Spleen (tissue), 11 donors: ENCODE data around the gene UBE2E2. TPM values are rescaled to one million over a fixed set of nuclear protein-coding genes. Genes with fewer than 3 reads are reported as not detected.

Source experiments
- DNase-seq: peaks from one replicate; pipeline ENCODE4 v3.0.0-alpha.2; 2020
- H3K27ac ChIP-seq, 8 donors: fragments of 200-600 bp; sonication (generic) in 7 of 8; 1 replicate in 4 of 8; 2 replicates in 4 of 8; pipeline versions ENCODE4 v1.5.0 to v1.8.0; 2016 to 2021; ENCODE audit warnings: inconsistent platforms in 4 of 8, mild to moderate bottlenecking in 4 of 8, moderate library complexity in 1 of 8
- H3K27me3 ChIP-seq, 7 donors: fragments of 200-600 bp; sonication (generic) in 6 of 7; replicated peaks in 1 of 7; 1 replicate in 4 of 7; 2 replicates in 3 of 7; pipeline versions ENCODE4 v1.5.0 to v1.8.0; 2016 to 2021; ENCODE audit warnings: inconsistent platforms in 3 of 7, mild to moderate bottlenecking in 1 of 7
- H3K36me3 ChIP-seq, 6 donors: fragments of 200-600 bp; sonication (generic) in 5 of 6; 1 replicate in 4 of 6; 2 replicates in 2 of 6; pipeline versions ENCODE4 v1.5.0 to v1.8.0; 2016 to 2021; ENCODE audit warnings: inconsistent platforms in 2 of 6
- H3K4me1 ChIP-seq, 6 donors: fragments of 200-600 bp; sonication (generic) in 5 of 6; 1 replicate in 3 of 6; 2 replicates in 3 of 6; pipeline versions ENCODE4 v1.5.0 to v1.8.0; 2016 to 2021; ENCODE audit warnings: inconsistent platforms in 3 of 6
- H3K4me3 ChIP-seq, 8 donors: fragments of 200-600 bp; sonication (generic) in 7 of 8; 1 replicate in 4 of 8; 2 replicates in 4 of 8; pipeline versions ENCODE4 v1.5.0 to v1.8.0; 2016 to 2021; ENCODE audit warnings: inconsistent platforms in 4 of 8, mild to moderate bottlenecking in 4 of 8, moderate library complexity in 2 of 8
- H3K9me3 ChIP-seq, 8 donors: fragments of 200-600 bp; sonication (generic) in 7 of 8; 1 replicate in 4 of 8; 2 replicates in 4 of 8; pipeline versions ENCODE4 v1.5.0 to v1.8.0; 2016 to 2021; ENCODE audit warnings: inconsistent platforms in 4 of 8
- POLR2A ChIP-seq, 3 donors: fragments of 450-650 bp; IDR thresholded peaks; one replicate each; pipeline ENCODE4 v1.5.1; 2017; ENCODE audit warnings: antibody characterized with exemption in 3 of 3, mild to moderate bottlenecking in 1 of 3
- POLR2AphosphoS5 ChIP-seq, 3 donors: sonication (generic); formaldehyde crosslinking; IDR thresholded peaks; one replicate each; pipeline ENCODE4 v1.5.1; 2017; ENCODE audit warnings: antibody characterized with exemption in 3 of 3
- WGBS, 5 donors: extraction: QIAGEN DNeasy Blood & Tissue Kit in 3 of 5; methylation state at CpG; one replicate each; pipeline versions ENCODE4 v1.1.5 to v1.1.7; 2013 to 2018; 5-methylcytosine and 5-hydroxymethylcytosine counted together
- intact Hi-C: fragments of 100-400 bp; cut with DNase I; formaldehyde crosslinking; loops from one replicate; pipeline ENCODE4 v1.15.0; 2023; ENCODE audit warnings: low total_unique reads
- polyA plus RNA-seq, 3 donors: library from polyadenylated mRNA; stranded (reverse); fragments of 200-250 nt; gene quantifications; one replicate each; pipeline ENCODE4 v1.2.1, GENCODE V29; 2013
- total RNA-seq, 7 donors: library from RNA; depleted of rRNA in 3 of 7; stranded (reverse); fragments of >200 nt in 3 of 7; fragmentation: NEBNext Ultra II Directional in 4 of 7; extraction: Animal tissue kit (Norgen Biotek cat#: 25700) in 4 of 7; gene quantifications; one replicate each; pipeline versions ENCODE4 v1.1.0 to v1.2.1, GENCODE V29; 2016 to 2021
- TF ChIP-seq, protein P1 (sequence below), 11 experiments: fragments of 200-600 bp in 7 of 11; fragments of 450-650 bp in 4 of 11; sonication (generic) in 4 of 11; IDR thresholded peaks in 8 of 11; conservative IDR thresholded peaks in 3 of 11; 1 replicate in 7 of 11; 2 replicates in 4 of 11; pipeline versions ENCODE4 v1.4.0 to v1.8.0; 2016 to 2021; ENCODE audit warnings: antibody characterized with exemption in 11 of 11, inconsistent platforms in 4 of 11, mild to moderate bottlenecking in 1 of 11
- donor health status: healthy with polysubstance abuse.
- donor health status: DM: no; HTN: no; CAD: no; lungs with moderate emphysema.
- donor health status: DM: no; HTN: no; CAD: no.
- donor health status: Bipolar disorder and iron deficiency.
- donor health status: healthy.
- donor health status: DM: no; HTN: no; CAD: no.
- donor health status: DM: yes; HTN: yes; CAD: no.

The UBE2E2 gene
- total and polyA plus RNA-seq, 10 donors: 27.9 to 87.6 (median 41.2) TPM

GRCh38 chr3:23385327-23385726 lies 182.2 kb downstream of the UBE2E2 start:
- H3K27me3 ChIP-seq: no peaks in the 10 kb centered on the region
- no peak overlapping the region for H3K4me3 ChIP-seq
- intact Hi-C loops: no loop called here
- no peaks in the 10 kb centered on the region for H3K36me3 ChIP-seq
- no peak overlapping the region for H3K27ac ChIP-seq
- peaks cover 0 to 35% (median 10%) of the 10 kb centered on the region in 6 donors for H3K4me1 ChIP-seq
- TF ChIP-seq POLR2AphosphoS5 (IDR thresholded peaks at IDR 0.05) (no peak), POLR2A (IDR thresholded peaks at IDR 0.05) (no peak)
- TF ChIP-seq, protein P1, sequence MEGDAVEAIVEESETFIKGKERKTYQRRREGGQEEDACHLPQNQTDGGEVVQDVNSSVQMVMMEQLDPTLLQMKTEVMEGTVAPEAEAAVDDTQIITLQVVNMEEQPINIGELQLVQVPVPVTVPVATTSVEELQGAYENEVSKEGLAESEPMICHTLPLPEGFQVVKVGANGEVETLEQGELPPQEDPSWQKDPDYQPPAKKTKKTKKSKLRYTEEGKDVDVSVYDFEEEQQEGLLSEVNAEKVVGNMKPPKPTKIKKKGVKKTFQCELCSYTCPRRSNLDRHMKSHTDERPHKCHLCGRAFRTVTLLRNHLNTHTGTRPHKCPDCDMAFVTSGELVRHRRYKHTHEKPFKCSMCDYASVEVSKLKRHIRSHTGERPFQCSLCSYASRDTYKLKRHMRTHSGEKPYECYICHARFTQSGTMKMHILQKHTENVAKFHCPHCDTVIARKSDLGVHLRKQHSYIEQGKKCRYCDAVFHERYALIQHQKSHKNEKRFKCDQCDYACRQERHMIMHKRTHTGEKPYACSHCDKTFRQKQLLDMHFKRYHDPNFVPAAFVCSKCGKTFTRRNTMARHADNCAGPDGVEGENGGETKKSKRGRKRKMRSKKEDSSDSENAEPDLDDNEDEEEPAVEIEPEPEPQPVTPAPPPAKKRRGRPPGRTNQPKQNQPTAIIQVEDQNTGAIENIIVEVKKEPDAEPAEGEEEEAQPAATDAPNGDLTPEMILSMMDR (IDR thresholded peaks at IDR 0.05 in 8 of 11, conservative IDR thresholded peaks at IDR 0.05 in 3 of 11): no peak
- no peak for DNase-seq
- no peaks in the 10 kb centered on the region for H3K9me3 ChIP-seq
- WGBS, 5 donors: 42 to 78% (median 75%) methylated on average over 1 of the region's 1 CpG

DNA sequence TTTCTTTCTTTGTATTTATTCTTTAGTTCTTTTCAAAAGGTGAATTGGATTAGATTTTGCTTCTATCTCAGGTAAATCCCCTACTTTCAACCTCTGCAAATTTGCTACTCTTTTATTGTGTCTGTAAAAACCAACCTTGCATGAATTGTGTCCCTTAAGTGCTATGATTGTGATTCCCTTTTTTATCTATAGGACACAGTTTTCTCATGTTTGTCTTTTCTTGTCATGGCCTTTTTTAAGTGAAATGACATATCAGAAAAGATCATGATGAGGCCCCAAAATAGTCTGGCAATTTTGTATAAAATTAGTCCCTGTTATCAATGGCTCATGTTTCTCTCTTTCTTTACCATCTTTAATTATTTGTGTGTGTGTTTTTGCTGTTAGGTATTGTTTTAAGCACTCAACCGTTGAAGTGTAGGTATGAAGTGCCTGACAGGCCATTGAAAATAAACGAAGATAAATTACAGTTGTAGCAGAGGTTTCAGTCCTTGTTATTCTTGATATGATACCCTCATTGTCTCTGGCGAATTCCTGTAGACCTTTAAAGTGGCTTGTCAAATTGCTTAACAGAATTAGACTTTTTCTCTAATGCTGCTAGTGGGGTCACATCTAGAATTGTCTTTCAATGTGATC lies 184.3 kb downstream of the UBE2E2 start:
- intact Hi-C loops: no loop called here
- Histone ChIP-seq H3K36me3 (no peaks in the 10 kb centered on the region), H3K27ac (no peak overlapping the region), H3K4me3 (peak overlapping the region in 2 of 8 donors; percentile 4 to 15), H3K4me1 (peaks cover 0 to 47% (median 17%) of the 10 kb centered on the region in 6 donors), H3K27me3 (no peaks in the 10 kb centered on the region), H3K9me3 (no peaks in the 10 kb centered on the region)
- no peak for DNase-seq
- 44 to 65% (median 64%) methylated on average over 3 of the region's 3 CpGs for WGBS, 5 donors
- TF ChIP-seq POLR2AphosphoS5 (IDR thresholded peaks at IDR 0.05) (no peak), POLR2A (IDR thresholded peaks at IDR 0.05) (no peak)
- TF ChIP-seq, protein P1 (IDR thresholded peaks at IDR 0.05 in 8 of 11, conservative IDR thresholded peaks at IDR 0.05 in 3 of 11): no peak

- Histone ChIP-seq H3K9me3 (no peaks in the 10 kb centered on the region), H3K27me3 (no peaks in the 10 kb centered on the region), H3K27ac (peak overlapping the region in 1 of 8 donors; percentile 26), H3K4me1 (peaks cover 0 to 52% (median 23%) of the 10 kb centered on the region in 6 donors), H3K36me3 (no peaks in the 10 kb centered on the region), H3K4me3 (no peak overlapping the region)
- TF ChIP-seq, protein P1 (IDR thresholded peaks at IDR 0.05 in 8 of 11, conservative IDR thresholded peaks at IDR 0.05 in 3 of 11): no peak
- TF ChIP-seq POLR2A (IDR thresholded peaks at IDR 0.05): no peak
- no peak for TF ChIP-seq POLR2AphosphoS5 (IDR thresholded peaks at IDR 0.05)
- intact Hi-C loops: no loop called here
- no peak for DNase-seq
- WGBS, 5 donors: 79 to 89% (median 84%) methylated on average over 5 of the region's 5 CpGs
Observed at GRCh38 chr3:23389089-23389488, 186.0 kb downstream of the UBE2E2 start.

- H3K9me3 ChIP-seq: no peaks in the 10 kb centered on the region
Observed at GRCh38 chr3:23389686-23390085, 186.6 kb downstream of the UBE2E2 start.

More at GRCh38 chr3:23389686-23390085, 186.6 kb downstream of the UBE2E2 start:
- H3K27ac ChIP-seq: peak overlapping the region in 2 of 8 donors; percentile 2 to 26
- H3K4me3 ChIP-seq: no peak overlapping the region
- peaks cover 0 to 52% (median 23%) of the 10 kb centered on the region in 6 donors for H3K4me1 ChIP-seq
- no peaks in the 10 kb centered on the region for H3K36me3 ChIP-seq
- no peak for DNase-seq
- TF ChIP-seq, protein P1 (IDR thresholded peaks at IDR 0.05 in 8 of 11, conservative IDR thresholded peaks at IDR 0.05 in 3 of 11): no peak
- TF ChIP-seq POLR2AphosphoS5 (IDR thresholded peaks at IDR 0.05): peak in 1 of 3 donors; percentile 23
- intact Hi-C loops: no loop called here
- WGBS, 5 donors: 64 to 86% (median 68%) methylated on average over 3 of the region's 3 CpGs
- no peaks in the 10 kb centered on the region for H3K27me3 ChIP-seq
